Measurements from ENCODE around the gene RRBP1. TPM values are rescaled to one million over a fixed set of nuclear protein-coding genes. Genes with fewer than 3 reads are reported as not detected.

The RRBP1 gene
- total and polyA plus RNA-seq, 2 donors = 80.1 to 147 TPM

DNA sequence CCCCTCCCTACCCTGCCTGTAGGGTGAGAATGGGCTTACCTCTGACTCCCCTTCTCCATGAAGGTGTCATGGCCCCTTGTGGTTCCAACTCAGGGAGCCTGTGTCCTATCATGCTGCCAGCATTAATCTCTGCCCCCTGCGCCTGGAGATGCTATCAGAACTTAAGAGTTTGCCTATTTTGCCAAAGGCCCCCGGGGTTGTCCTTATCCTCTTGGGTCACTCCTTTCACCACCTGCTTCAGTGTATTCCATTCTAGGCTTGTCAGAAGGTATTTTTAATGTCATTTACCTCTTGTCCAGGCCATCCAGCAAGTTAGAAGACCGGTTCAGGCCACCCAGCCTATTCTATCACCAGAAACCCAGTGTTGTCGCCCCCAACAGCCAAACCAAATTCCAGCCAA, 10.5 kb downstream of the RRBP1 start:
- no peaks in the 10 kb centered on the region for H3K4me1 ChIP-seq (ENCODE audit: insufficient read depth)
- 83% methylated on average over 4 of the region's 4 CpGs for WGBS
- no peak overlapping the region for H3K27ac ChIP-seq (ENCODE audit: low read depth)
- DNase-seq (ENCODE audit: extremely low spot score) = no peak
- no peak overlapping the region for H3K4me3 ChIP-seq (ENCODE audit: low read depth, low read length)
- no peaks in the 10 kb centered on the region for H3K36me3 ChIP-seq (ENCODE audit: insufficient read depth)

DNA sequence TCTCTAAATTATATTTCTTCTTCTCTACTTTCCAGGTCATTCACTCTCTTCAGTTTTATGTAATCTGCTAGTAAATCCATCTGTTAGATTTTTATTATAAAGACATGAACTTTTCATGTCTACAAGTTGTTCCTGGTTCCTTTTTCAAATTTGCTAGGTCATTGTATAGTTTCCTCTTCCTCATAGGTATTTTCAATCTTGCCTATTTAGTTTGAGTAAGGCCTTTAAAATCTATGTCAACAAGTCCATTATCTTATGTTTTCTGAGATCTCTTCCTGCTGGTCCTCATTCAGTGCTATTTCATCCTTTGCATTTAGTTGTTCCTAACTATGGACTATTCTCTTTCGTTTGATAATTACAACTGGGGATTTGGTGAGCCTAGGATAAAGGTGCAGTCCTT, 11.0 kb downstream of the RRBP1 start:
- WGBS = 84% methylated on average over 1 of the region's 1 CpG
- Histone ChIP-seq H3K36me3 (ENCODE audit: insufficient read depth) (no peaks in the 10 kb centered on the region), H3K4me3 (ENCODE audit: low read depth, low read length) (no peak overlapping the region), H3K27ac (ENCODE audit: low read depth) (no peak overlapping the region), H3K4me1 (ENCODE audit: insufficient read depth) (no peaks in the 10 kb centered on the region)
- no peak for DNase-seq (ENCODE audit: extremely low spot score)

DNA sequence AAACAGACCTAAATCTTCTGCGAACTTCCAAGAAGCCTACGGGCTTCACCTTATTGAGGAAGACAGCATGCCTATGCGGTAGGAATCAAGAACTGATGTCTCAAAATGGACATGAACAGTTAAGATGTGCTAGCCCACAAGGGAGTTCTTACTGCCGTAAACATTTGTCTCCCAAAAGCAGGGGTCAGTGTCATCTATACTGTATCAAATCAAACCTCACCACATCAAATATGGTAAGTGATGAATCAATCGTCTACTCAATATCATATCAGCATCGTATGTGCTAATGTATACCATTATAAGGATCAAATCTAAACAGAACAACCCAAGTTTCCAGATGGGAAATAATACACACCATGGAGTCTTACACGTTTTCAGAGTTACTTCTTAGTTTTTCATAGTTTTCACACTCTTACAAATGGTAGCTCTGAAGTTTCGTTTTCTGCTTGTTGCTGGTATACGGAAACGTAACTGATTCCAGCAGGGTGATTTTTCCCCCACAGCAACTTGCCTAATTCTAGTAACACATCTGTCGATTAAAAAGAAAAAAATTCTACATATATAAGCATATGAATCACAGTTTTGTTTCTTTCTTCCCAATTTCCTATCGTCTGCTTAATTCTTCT, 12.6 kb downstream of the RRBP1 start:
- DNase-seq (ENCODE audit: extremely low spot score) = no peak
- WGBS = 78% methylated on average over 12 of the region's 12 CpGs
- Histone ChIP-seq H3K4me1 (ENCODE audit: insufficient read depth) (no peaks in the 10 kb centered on the region), H3K36me3 (ENCODE audit: insufficient read depth) (no peaks in the 10 kb centered on the region), H3K4me3 (ENCODE audit: low read depth, low read length) (no peak overlapping the region), H3K27ac (ENCODE audit: low read depth) (no peak overlapping the region)

DNA sequence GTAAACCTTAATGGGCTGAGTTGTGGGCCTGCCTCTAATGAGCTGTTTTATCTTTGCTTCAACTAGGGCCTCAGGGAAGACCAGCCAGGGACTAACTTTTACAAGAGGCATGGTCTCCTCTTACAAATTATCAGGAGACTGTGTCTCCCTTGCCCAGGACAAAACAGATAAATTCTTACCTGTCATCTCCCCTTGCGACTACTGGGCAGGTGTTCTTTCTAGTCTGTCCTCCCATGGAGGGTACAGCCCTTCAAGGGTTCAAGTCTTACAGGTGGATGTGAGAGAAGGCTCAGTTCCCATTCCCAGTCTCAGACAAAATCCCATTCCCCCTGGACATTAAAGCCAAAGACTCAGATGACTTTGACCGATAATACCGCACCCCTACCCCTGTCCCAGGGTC, 13.6 kb downstream of the RRBP1 start:
- Histone ChIP-seq H3K27ac (ENCODE audit: low read depth) (no peak overlapping the region), H3K4me3 (ENCODE audit: low read depth, low read length) (no peak overlapping the region), H3K4me1 (ENCODE audit: insufficient read depth) (no peaks in the 10 kb centered on the region), H3K36me3 (ENCODE audit: insufficient read depth) (no peaks in the 10 kb centered on the region)
- 93% methylated on average over 3 of the region's 3 CpGs for WGBS
- DNase-seq (ENCODE audit: extremely low spot score) = no peak

DNA sequence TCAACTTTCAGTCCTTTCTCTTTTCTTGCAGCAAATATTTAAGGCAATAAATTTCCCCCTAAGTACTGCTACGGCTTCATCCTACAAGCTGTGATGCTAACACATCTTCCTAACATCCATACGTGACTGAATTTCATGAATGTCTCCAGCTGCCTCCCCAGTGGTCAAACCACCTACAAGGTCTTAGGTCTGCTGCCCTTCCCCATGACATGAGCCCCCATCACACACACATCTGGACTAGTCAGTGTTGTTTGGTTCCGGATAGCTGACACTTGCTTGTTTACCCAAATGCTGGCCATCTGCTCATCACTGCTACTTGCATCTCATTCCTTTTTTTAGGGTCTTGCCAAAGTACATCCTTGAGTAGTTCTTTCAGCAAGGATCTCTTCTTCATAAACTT, 14.6 kb downstream of the RRBP1 start:
- WGBS = 78% methylated on average over 3 of the region's 3 CpGs
- DNase-seq (ENCODE audit: extremely low spot score) = no peak
- Histone ChIP-seq H3K36me3 (ENCODE audit: insufficient read depth) (no peaks in the 10 kb centered on the region), H3K4me1 (ENCODE audit: insufficient read depth) (no peaks in the 10 kb centered on the region), H3K4me3 (ENCODE audit: low read depth, low read length) (no peak overlapping the region), H3K27ac (ENCODE audit: low read depth) (no peak overlapping the region)

DNA sequence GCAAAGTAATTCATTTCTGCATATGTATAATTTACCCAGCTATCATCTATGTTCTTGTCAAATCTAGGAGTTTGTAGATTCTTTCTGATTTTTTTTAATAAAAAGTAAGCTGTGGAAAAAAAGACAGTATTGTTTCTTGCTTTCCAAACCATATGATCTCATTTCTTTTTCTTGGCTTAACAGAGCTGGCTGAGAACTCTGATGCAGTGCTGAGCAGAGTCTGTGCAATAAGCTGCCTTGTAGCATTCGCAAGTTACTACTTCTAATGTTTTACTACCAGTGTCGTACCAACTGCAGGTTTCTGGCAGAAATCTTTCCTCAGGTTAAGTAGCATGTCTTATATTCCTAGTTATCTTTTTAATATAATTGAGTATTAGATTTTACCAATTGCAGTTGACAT, 15.6 kb downstream of the RRBP1 start:
- no peaks in the 10 kb centered on the region for H3K36me3 ChIP-seq (ENCODE audit: insufficient read depth)
- no peaks in the 10 kb centered on the region for H3K4me1 ChIP-seq (ENCODE audit: insufficient read depth)
- H3K4me3 ChIP-seq (ENCODE audit: low read depth, low read length) = no peak overlapping the region
- 34% methylated on average over 2 of the region's 2 CpGs for WGBS
- no peak for DNase-seq (ENCODE audit: extremely low spot score)
- H3K27ac ChIP-seq (ENCODE audit: low read depth) = no peak overlapping the region

DNA sequence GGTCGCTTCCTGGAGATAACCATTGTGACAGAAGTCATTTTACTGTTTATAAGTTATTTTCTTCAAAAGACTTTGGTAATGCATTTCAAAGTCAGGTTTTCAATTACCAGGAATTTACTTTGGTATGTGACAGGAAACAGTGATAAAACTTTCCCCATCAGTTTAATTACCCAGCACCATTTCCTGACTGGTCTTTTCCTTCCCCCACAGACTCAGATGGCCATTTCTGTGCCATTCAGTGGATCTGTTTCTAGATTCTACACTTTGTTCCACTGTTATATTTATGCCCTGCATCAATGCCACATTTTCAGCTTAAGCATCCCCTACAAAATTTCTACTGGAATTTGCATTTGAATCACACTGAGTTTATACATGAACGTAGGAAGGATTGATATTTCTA, 16.3 kb downstream of the RRBP1 start:
- WGBS = 81% methylated on average over 2 of the region's 2 CpGs
- H3K27ac ChIP-seq (ENCODE audit: low read depth) = no peak overlapping the region

DNA sequence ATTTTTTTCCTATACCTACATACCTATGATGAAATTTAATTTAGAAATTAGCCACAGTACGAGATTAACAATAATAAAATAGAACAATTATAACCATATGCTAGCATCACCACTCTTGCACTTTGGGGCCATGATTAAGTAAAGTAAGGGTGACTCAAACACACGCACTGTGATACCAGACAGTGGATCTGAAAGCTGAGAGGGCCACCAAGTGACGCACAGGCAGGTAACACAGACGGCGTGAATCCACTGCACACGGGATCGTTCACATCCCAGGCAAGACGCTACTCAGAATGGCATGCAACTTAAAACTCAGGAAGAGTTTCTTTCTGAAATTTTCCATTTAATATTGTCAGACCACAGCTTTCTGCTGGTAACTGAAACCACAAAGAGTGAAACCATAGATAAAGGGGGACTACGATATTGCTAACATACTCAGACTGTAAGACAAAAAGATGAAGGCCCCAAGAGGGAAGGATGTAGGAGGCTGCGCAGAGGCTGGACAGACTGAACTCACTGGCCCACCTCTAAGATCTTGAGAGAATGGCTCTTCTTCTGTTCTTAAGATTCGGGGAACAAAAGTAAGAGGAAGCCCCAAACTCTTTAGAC, 17.9 kb downstream of the RRBP1 start:
- no peak overlapping the region for H3K27ac ChIP-seq (ENCODE audit: low read depth)
- H3K4me1 ChIP-seq (ENCODE audit: insufficient read depth) = no peaks in the 10 kb centered on the region
- no peaks in the 10 kb centered on the region for H3K36me3 ChIP-seq (ENCODE audit: insufficient read depth)
- WGBS = 79% methylated on average over 11 of the region's 11 CpGs
- H3K4me3 ChIP-seq (ENCODE audit: low read depth, low read length) = no peak overlapping the region
- DNase-seq (ENCODE audit: extremely low spot score) = no peak

More for the DNA sequence above, 16.3 kb downstream of the RRBP1 start:
- Histone ChIP-seq H3K36me3 (ENCODE audit: insufficient read depth) (no peaks in the 10 kb centered on the region), H3K4me1 (ENCODE audit: insufficient read depth) (no peaks in the 10 kb centered on the region), H3K4me3 (ENCODE audit: low read depth, low read length) (no peak overlapping the region)
- DNase-seq (ENCODE audit: extremely low spot score) = no peak

DNA sequence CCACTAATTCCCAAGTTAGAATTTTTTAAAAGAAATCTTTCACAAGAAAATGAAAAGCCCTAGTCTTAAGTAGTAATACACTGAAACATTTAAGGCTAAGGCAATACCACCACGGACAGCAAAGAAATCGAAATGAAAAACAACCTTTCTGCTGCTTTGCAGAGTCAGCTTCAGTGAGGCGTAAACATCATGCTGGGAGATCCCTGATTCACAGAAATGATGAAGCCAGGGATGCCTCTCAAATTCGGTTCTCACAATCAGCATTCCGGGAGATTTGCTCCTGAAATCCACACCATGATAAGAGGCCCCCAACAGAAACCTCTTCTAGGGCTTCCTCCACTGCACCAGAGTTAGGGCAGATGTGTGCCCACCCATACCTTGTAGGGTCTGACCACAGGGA, 18.6 kb downstream of the RRBP1 start:
- no peaks in the 10 kb centered on the region for H3K4me1 ChIP-seq (ENCODE audit: insufficient read depth)
- WGBS = 51% methylated on average over 5 of the region's 5 CpGs
- H3K27ac ChIP-seq (ENCODE audit: low read depth) = no peak overlapping the region
- no peak for DNase-seq (ENCODE audit: extremely low spot score)
- H3K36me3 ChIP-seq (ENCODE audit: insufficient read depth) = no peaks in the 10 kb centered on the region
- H3K4me3 ChIP-seq (ENCODE audit: low read depth, low read length) = no peak overlapping the region

DNA sequence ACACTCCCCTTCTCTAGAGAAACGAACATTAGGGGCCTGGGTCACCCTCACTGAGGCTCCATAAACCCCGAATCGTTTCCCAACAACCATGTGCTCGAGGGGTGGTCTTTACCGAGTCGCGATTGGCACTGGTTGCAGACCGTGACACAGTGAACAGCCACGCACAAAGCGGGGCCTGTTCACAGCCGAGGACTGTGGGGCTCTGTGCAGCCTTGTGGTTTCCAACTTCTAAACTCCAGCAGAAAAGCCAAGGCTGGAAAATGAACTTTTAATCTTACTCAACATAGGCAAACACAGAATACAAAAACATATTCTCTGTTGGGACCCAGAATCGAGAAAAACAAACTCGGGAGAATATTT, 19.0 kb downstream of the RRBP1 start:
- peak overlapping the region; percentile 72 for H3K27ac ChIP-seq (ENCODE audit: low read depth)
- no peaks in the 10 kb centered on the region for H3K4me1 ChIP-seq (ENCODE audit: insufficient read depth)
- no peaks in the 10 kb centered on the region for H3K36me3 ChIP-seq (ENCODE audit: insufficient read depth)
- DNase-seq (ENCODE audit: extremely low spot score) = no peak
- 78% methylated on average over 13 of the region's 13 CpGs for WGBS
- no peak overlapping the region for H3K4me3 ChIP-seq (ENCODE audit: low read depth, low read length)

DNA sequence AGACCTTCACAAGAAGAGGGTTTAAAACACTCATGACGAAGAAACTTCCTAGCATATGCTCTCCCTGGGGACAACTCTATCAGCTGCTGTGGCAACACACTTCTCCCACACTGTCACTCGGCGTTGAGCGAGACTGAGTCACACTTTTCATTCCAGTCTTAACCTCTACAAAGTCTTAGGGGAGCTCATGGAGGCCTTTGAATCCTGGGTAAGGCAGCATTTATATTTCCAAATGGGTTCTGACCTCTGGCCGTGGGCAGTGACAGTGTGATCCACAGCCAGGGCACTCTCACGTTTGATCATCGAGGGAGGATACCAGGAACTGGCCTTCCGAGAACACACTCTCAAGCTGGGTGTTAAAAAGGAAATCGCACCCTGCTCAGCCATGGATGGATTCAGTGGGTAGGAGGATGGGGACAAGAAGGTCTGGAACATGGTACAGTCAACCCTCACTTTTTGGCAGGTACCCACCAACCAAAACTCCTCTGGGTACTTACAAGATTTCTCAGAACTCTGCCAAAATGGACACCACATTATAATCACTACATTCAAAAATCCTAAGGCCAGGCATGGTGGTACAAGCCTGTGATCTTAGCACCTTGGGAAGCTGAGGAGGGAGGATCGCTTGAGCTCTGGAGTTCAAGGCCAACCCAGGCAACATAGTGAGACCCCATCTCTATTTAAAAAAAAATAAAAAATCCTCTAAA, 19.6 kb downstream of the RRBP1 start:
- H3K27ac ChIP-seq (ENCODE audit: low read depth) = peak overlapping the region; percentile 72
- DNase-seq (ENCODE audit: extremely low spot score) = no peak

DNA sequence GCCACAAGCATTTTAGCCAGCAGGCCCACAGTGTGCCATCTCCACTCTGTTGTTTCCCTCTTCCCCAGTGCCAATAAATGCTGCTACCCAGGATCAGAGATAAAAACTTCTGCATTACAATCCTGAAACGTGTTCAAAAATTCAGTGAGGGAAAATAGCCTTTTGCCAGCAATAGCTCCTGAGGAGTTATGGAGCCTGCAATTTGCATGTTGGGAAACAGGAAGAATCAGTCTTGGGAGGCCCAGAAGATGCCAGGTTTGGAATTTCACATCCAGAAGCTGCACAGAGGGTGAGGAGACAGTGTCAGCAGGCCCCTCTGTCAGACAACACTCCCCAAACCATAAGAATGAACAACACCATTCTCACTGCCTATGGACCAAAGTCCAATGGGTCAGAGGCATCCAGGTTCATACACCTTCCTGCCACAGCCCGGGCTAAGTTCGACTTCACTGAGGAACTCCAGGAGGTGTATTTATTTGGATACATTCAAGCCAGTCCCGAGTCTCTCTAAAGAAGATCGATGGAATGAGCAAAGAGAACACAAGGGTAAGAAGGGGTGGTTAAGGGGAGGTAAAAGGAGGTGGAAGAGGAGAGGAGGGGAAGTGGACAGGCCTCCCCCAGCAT, 20.8 kb downstream of the RRBP1 start:
- no peak overlapping the region for H3K27ac ChIP-seq (ENCODE audit: low read depth)
- no peaks in the 10 kb centered on the region for H3K4me1 ChIP-seq (ENCODE audit: insufficient read depth)
- DNase-seq (ENCODE audit: extremely low spot score) = no peak
- H3K4me3 ChIP-seq (ENCODE audit: low read depth, low read length) = no peak overlapping the region
- WGBS = 57% methylated on average over 5 of the region's 5 CpGs
- no peaks in the 10 kb centered on the region for H3K36me3 ChIP-seq (ENCODE audit: insufficient read depth)

More for the DNA sequence above, 19.6 kb downstream of the RRBP1 start:
- Histone ChIP-seq H3K36me3 (ENCODE audit: insufficient read depth) (no peaks in the 10 kb centered on the region), H3K4me1 (ENCODE audit: insufficient read depth) (no peaks in the 10 kb centered on the region), H3K4me3 (ENCODE audit: low read depth, low read length) (no peak overlapping the region)
- 74% methylated on average over 10 of the region's 10 CpGs for WGBS

DNA sequence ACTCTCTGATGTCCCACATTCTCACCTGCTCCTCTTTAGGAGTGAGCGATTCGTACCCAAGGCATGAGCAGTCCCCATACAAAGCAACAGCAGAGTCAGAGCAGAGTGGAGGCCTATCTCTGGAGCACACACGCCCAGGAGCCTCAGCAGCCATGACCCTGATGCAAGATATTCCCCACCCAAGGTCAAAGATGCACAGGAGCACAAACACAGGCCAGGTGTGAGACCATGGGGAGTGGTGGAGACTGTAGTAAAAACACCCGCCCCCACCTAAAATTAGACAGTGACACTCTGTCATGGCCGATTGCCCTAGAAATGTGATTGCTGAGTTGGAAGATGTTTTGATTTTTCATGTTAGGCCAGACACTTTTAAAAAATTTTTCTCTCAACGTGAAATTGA, 21.4 kb downstream of the RRBP1 start:
- H3K4me1 ChIP-seq (ENCODE audit: insufficient read depth) = no peaks in the 10 kb centered on the region
- H3K36me3 ChIP-seq (ENCODE audit: insufficient read depth) = no peaks in the 10 kb centered on the region
- H3K27ac ChIP-seq (ENCODE audit: low read depth) = no peak overlapping the region
- DNase-seq (ENCODE audit: extremely low spot score) = no peak
- WGBS = 70% methylated on average over 6 of the region's 6 CpGs
- no peak overlapping the region for H3K4me3 ChIP-seq (ENCODE audit: low read depth, low read length)

DNA sequence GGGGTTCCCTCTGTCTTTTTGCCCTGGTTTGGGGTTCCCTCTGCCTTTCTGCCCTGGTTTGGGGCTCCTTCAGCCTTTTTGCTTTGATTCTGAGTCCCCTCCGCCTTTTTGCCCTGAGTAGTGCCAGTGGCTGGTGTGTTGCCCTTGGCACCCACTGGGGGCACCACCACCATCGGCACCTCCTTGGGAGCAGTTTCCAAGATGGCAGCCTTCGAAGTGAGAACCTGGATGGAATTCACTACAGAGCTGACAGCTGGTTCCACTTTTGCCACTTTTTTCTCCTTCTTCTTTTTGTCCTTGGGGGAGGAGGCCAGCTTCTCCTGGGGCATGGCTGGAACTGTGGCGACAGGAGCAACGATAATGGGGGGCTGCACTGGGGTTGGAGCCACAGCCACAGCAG, 22.2 kb downstream of the RRBP1 start:
- H3K4me3 ChIP-seq (ENCODE audit: low read depth, low read length) = no peak overlapping the region
- H3K27ac ChIP-seq (ENCODE audit: low read depth) = no peak overlapping the region
- WGBS = 96% methylated on average over 5 of the region's 5 CpGs
- no peaks in the 10 kb centered on the region for H3K36me3 ChIP-seq (ENCODE audit: insufficient read depth)
- no peaks in the 10 kb centered on the region for H3K4me1 ChIP-seq (ENCODE audit: insufficient read depth)
- DNase-seq (ENCODE audit: extremely low spot score) = no peak
